OCI-LY7 (cell line): ENCODE data around the gene BARX2. TPM values are rescaled to one million over a fixed set of nuclear protein-coding genes. Genes with fewer than 3 reads are reported as not detected.

Experiments used
- BruUV-seq: library from RNA; stranded (reverse); fragments of 400-500 nt; replicated peaks from 2 replicates; lab custom pipeline; 2021; lab: Mats Ljungman, UMichigan
- CTCF ChIA-PET: fragments of 300-600 bp; sonication (Branson Sonifier 250); formaldehyde crosslinking; loops from one replicate; lab custom pipeline; 2022; ENCODE audit warnings: antibody characterized with exemption; ENCODE audit not compliant: unreplicated experiment; lab: Charles Lee
- POLR2A ChIA-PET: fragments of 300-600 bp; sonication (Branson Sonifier 250); formaldehyde crosslinking; loops from one replicate; lab custom pipeline; 2022; ENCODE audit warnings: antibody characterized with exemption; lab: Charles Lee
- DNase-seq: peaks from one replicate; pipeline ENCODE4 v3.0.0-alpha.2; 2015; ENCODE audit warnings: low spot score
- H2AFZ ChIP-seq: fragments of 200-600 bp; sonication (generic), shearing (Covaris generic); 2 replicates; pipeline ENCODE4 v1.6.1; 2014; ENCODE audit warnings: mild to moderate bottlenecking, antibody characterized with exemption, low read length, moderate library complexity
- H3K27ac ChIP-seq: fragments of 200-600 bp; sonication (generic); 2 replicates; pipeline ENCODE4 v1.5.1; 2014; ENCODE audit warnings: mixed run types, low read depth, mild to moderate bottlenecking, moderate library complexity, low read length, inconsistent platforms; ENCODE audit not compliant: poor library complexity, severe bottlenecking
- H3K36me3 ChIP-seq: fragments of 200-600 bp; sonication (generic); 2 replicates; pipeline ENCODE4 v1.6.1; 2014; ENCODE audit warnings: mild to moderate bottlenecking, antibody characterized with exemption, low read length, moderate library complexity, mixed read lengths; ENCODE audit not compliant: insufficient read depth
- H3K4me1 ChIP-seq: fragments of 200-600 bp; sonication (generic); 2 replicates; pipeline ENCODE4 v1.5.1; 2014; ENCODE audit warnings: mild to moderate bottlenecking, low read length; ENCODE audit not compliant: insufficient read depth, poor library complexity, severe bottlenecking
- H3K4me2 ChIP-seq: fragments of 200-600 bp; sonication (generic); 2 replicates; pipeline ENCODE4 v1.6.1; 2014; ENCODE audit warnings: mild to moderate bottlenecking, low read length
- H3K4me3 ChIP-seq: fragments of 200-600 bp; sonication (generic); 2 replicates; pipeline ENCODE4 v1.5.1; 2014; ENCODE audit warnings: mild to moderate bottlenecking, low read depth, low read length; ENCODE audit not compliant: poor library complexity, severe bottlenecking
- H3K79me2 ChIP-seq: fragments of 200-600 bp; sonication (generic); 2 replicates; pipeline ENCODE4 v1.6.1; 2016; ENCODE audit warnings: low read depth, mild to moderate bottlenecking, low read length, moderate library complexity, mixed read lengths; ENCODE audit not compliant: insufficient read depth
- H3K9me2 ChIP-seq: fragments of 200-600 bp; sonication (generic); 2 replicates; pipeline ENCODE4 v1.6.1; 2016; ENCODE audit warnings: mild to moderate bottlenecking, low read length, mixed read lengths; ENCODE audit not compliant: insufficient read depth
- H3K9me3 ChIP-seq: fragments of 200-600 bp; sonication (generic); 2 replicates; pipeline ENCODE4 v1.6.1; 2014; ENCODE audit warnings: mild to moderate bottlenecking, mixed run types, low read length, mixed read lengths
- H4K20me1 ChIP-seq: fragments of 200-600 bp; sonication (generic); 2 replicates; pipeline ENCODE4 v1.6.1; 2014; ENCODE audit warnings: mild to moderate bottlenecking, antibody characterized with exemption, low read length, moderate library complexity, mixed read lengths; ENCODE audit not compliant: insufficient read depth
- CTCF ChIP-seq: fragments of 200-600 bp; sonication (generic); conservative IDR thresholded peaks from 2 replicates; pipeline ENCODE4 v1.5.1; 2014; ENCODE audit warnings: mild to moderate bottlenecking, antibody characterized with exemption, low read length, moderate library complexity, mixed read lengths
- EZH2phosphoT487 ChIP-seq: fragments of 200-600 bp; sonication (generic); IDR thresholded peaks from 2 replicates; pipeline ENCODE4 v1.6.1; 2018; ENCODE audit warnings: low read depth, borderline replicate concordance, mild to moderate bottlenecking, mixed run types, antibody characterized with exemption, low read length, moderate library complexity, mixed read lengths
- intact Hi-C: fragments of 100-400 bp; cut with micrococcal nuclease; formaldehyde crosslinking; loops from one replicate; pipeline ENCODE4 v1.10.0; 2022; ENCODE audit not compliant: unreplicated experiment
- total RNA-seq, 2 experiments: library from RNA; depleted of rRNA in 1 of 2; stranded (reverse); fragments of >200 nt in 1 of 2; shearing (Covaris generic) in 1 of 2; gene quantifications; 2 replicates each; pipeline ENCODE4 v1.2.3, GENCODE V29; 2014 to 2022

The BARX2 gene
- total RNA-seq, 2 experiments from 2014 or later, result 0.06 to 0.23 TPM

- Histone ChIP-seq H3K9me3 (no peaks in the 10 kb centered on the region), H2AFZ (no peak overlapping the region), H3K79me2 (no peaks in the 10 kb centered on the region), H3K9me2 (no peaks in the 10 kb centered on the region), H3K36me3 (no peaks in the 10 kb centered on the region), H3K27ac (no peak overlapping the region), H3K4me1 (no peaks in the 10 kb centered on the region), H3K4me2 (no peak overlapping the region), H3K4me3 (no peak overlapping the region), H4K20me1 (no peaks in the 10 kb centered on the region)
- ChIA-PET CTCF (no interaction called here), POLR2A (no interaction called here)
- no TSS peak for BruUV-seq
- TF ChIP-seq CTCF (no peak), EZH2phosphoT487 (no peak)
- DNase-seq, result no peak
- intact Hi-C loops, result no loop called here
Measured at GRCh38 chr11:129453293-129453721, 77.7 kb downstream of the BARX2 start.

GRCh38 chr11:129455101-129455500 is 79.5 kb downstream of the BARX2 start:
- DNase-seq, result no peak
- H3K36me3 ChIP-seq, result no peaks in the 10 kb centered on the region
- no peak overlapping the region for H3K4me2 ChIP-seq
- no peaks in the 10 kb centered on the region for H3K9me3 ChIP-seq
- CTCF ChIA-PET, result no interaction called here
- POLR2A ChIA-PET, result no interaction called here
- no peak for TF ChIP-seq CTCF
- TF ChIP-seq EZH2phosphoT487, result no peak
- intact Hi-C loops, result no loop called here
- no peaks in the 10 kb centered on the region for H3K9me2 ChIP-seq
- no peaks in the 10 kb centered on the region for H4K20me1 ChIP-seq
- no peak overlapping the region for H3K27ac ChIP-seq
- H2AFZ ChIP-seq, result no peak overlapping the region
- H3K4me1 ChIP-seq, result no peaks in the 10 kb centered on the region
- no TSS peak for BruUV-seq
- no peak overlapping the region for H3K4me3 ChIP-seq
- no peaks in the 10 kb centered on the region for H3K79me2 ChIP-seq

- no peaks in the 10 kb centered on the region for H4K20me1 ChIP-seq
- CTCF ChIA-PET, result no interaction called here
- H3K27ac ChIP-seq, result no peak overlapping the region
- H3K4me2 ChIP-seq, result no peak overlapping the region
- POLR2A ChIA-PET, result no interaction called here
- no peak for TF ChIP-seq EZH2phosphoT487
- no peak overlapping the region for H2AFZ ChIP-seq
- no peaks in the 10 kb centered on the region for H3K36me3 ChIP-seq
- no peaks in the 10 kb centered on the region for H3K9me2 ChIP-seq
- BruUV-seq, result no TSS peak
- no peak overlapping the region for H3K4me3 ChIP-seq
- intact Hi-C loops, result no loop called here
- no peaks in the 10 kb centered on the region for H3K4me1 ChIP-seq
- DNase-seq, result no peak
- no peaks in the 10 kb centered on the region for H3K79me2 ChIP-seq
- H3K9me3 ChIP-seq, result no peaks in the 10 kb centered on the region
Measured at GRCh38 chr11:129455756-129456655, 80.4 kb downstream of the BARX2 start.
